HepG2 (cell line): ENCODE results near the gene SLC22A23. TPM values are rescaled to one million over a fixed set of nuclear protein-coding genes. Genes with fewer than 3 reads are reported as not detected.

Source experiments
- GPN1 ChIP-seq: sonication (generic); formaldehyde crosslinking; IDR thresholded peaks from 2 replicates; pipeline ENCODE4 v1.5.1; 2020; ENCODE audit warnings: missing genetic modification reagents, borderline replicate concordance
- GTF2F1 ChIP-seq: fragments of 150-350 bp; IDR thresholded peaks from 2 replicates; pipeline ENCODE4 v1.6.1; 2014; ENCODE audit warnings: low read length
- MED13 ChIP-seq: sonication (generic); formaldehyde crosslinking; IDR thresholded peaks from 2 replicates; pipeline ENCODE4 v1.5.0; 2020; ENCODE audit warnings: missing genetic modification reagents
- NBN ChIP-seq: fragments of 450-650 bp; conservative IDR thresholded peaks from 2 replicates; pipeline ENCODE4 v1.6.1; 2017
- NFE2L2 ChIP-seq: fragments of 150-350 bp; IDR thresholded peaks from 2 replicates; pipeline ENCODE4 v1.6.1; 2014; ENCODE audit warnings: low read length
- SIX4 ChIP-seq: sonication (generic); formaldehyde crosslinking; IDR thresholded peaks from 2 replicates; pipeline ENCODE4 v1.4.0; 2020; ENCODE audit warnings: missing genetic modification reagents
- TOE1 ChIP-seq: sonication (generic); formaldehyde crosslinking; IDR thresholded peaks from 2 replicates; pipeline ENCODE4 v1.4.0; 2020; ENCODE audit warnings: mild to moderate bottlenecking, missing genetic modification reagents
- ZFP1 ChIP-seq: IDR thresholded peaks from 2 replicates; pipeline ENCODE4 v1.6.1; 2016
- ZNF101 ChIP-seq: sonication (generic); formaldehyde crosslinking; IDR thresholded peaks from 2 replicates; pipeline ENCODE4 v1.4.0; 2020; ENCODE audit warnings: mild to moderate bottlenecking, low read depth, missing genetic modification reagents, borderline replicate concordance
- ZNF512 ChIP-seq: sonication (generic); formaldehyde crosslinking; IDR thresholded peaks from 2 replicates; pipeline ENCODE4 v1.4.0; 2020; ENCODE audit warnings: mild to moderate bottlenecking, missing genetic modification reagents
- ZNF513 ChIP-seq: sonication (generic); formaldehyde crosslinking; conservative IDR thresholded peaks from 2 replicates; pipeline ENCODE4 v1.5.0; 2020; ENCODE audit warnings: missing genetic modification reagents
- ZNF629 ChIP-seq: sonication (generic); formaldehyde crosslinking; conservative IDR thresholded peaks from 2 replicates; pipeline ENCODE4 v1.5.0; 2020; ENCODE audit warnings: missing genetic modification reagents
- ZNF644 ChIP-seq: IDR thresholded peaks from 2 replicates; pipeline ENCODE4 v1.6.1; 2016; ENCODE audit warnings: low read depth
- ZNF704 ChIP-seq: sonication (generic); formaldehyde crosslinking; IDR thresholded peaks from 2 replicates; pipeline ENCODE4 v1.8.1; 2023; ENCODE audit warnings: mild to moderate bottlenecking, inconsistent platforms, moderate library complexity, missing genetic modification reagents, borderline replicate concordance
- ZNF761 ChIP-seq: sonication (generic); formaldehyde crosslinking; conservative IDR thresholded peaks from 2 replicates; pipeline ENCODE4 v1.4.0; 2020; ENCODE audit warnings: mild to moderate bottlenecking, missing genetic modification reagents
- ZSCAN5A ChIP-seq: sonication (generic); formaldehyde crosslinking; IDR thresholded peaks from 2 replicates; pipeline ENCODE4 v1.8.0; 2022; ENCODE audit warnings: mild to moderate bottlenecking, missing genetic modification reagents, borderline replicate concordance
- polyA plus RNA-seq, 8 experiments: library from polyadenylated mRNA; depleted of rRNA in 3 of 8; stranded (reverse) in 7 of 8; unstranded in 1 of 8; fragments of >200 nt; fragmentation: Illumina TruSeq in 4 of 8; extraction: Trizol in 4 of 8; gene quantifications; 2 replicates each; pipeline versions ENCODE4 v1.2.1 to v1.2.3, GENCODE V29; 2011 to 2016; ENCODE audit warnings: low read depth in 4 of 8, missing spikeins in 1 of 8, mixed read lengths in 1 of 8; ENCODE audit not compliant: insufficient read depth in 1 of 8
- total RNA-seq, 5 experiments: library from RNA; depleted of rRNA; stranded (reverse); fragments of >200 nt; fragmentation: Illumina TruSeq; extraction: Trizol; gene quantifications; 2 replicates each; pipeline ENCODE4 v1.2.3, GENCODE V29; 2016; ENCODE audit warnings: low read depth in 1 of 5

Gene SLC22A23
- total and polyA plus RNA-seq, 2 of the 13 experiments (the other 11 are each of a cell fraction or from before 2014, with no cell fraction given): 11.8 to 17.5 TPM

- TF ChIP-seq ZNF513 (CRISPR knock-in tag) (no peak), ZNF101 (CRISPR knock-in tag) (peak; percentile 90), ZSCAN5A (no peak), ZFP1 (CRISPR knock-in tag) (no peak), GTF2F1 (0 out of 2 replicates have a peak, but pooled peaks have one; percentile 3), ZNF644 (CRISPR knock-in tag) (no peak; the same call in 1 of the 2 replicates), ZNF761 (CRISPR knock-in tag) (peak; percentile 98), ZNF629 (peak; percentile 30; the same call in 1 of the 2 replicates), MED13 (peak; percentile 81; the same call in 1 of the 2 replicates), NBN (no peak), ZNF704 (peak; percentile 83; the same call in 1 of the 2 replicates), SIX4 (CRISPR knock-in tag) (0 out of 2 replicates have a peak, but pooled peaks have one; percentile 25), TOE1 (CRISPR knock-in tag) (peak; percentile 60; the same call in 1 of the 2 replicates), ZNF512 (CRISPR knock-in tag) (no peak; the same call in 1 of the 2 replicates), GPN1 (CRISPR knock-in tag) (peak; percentile 40; the same call in 1 of the 2 replicates), NFE2L2 (no peak)
Observed at GRCh38 chr6:3258720-3259490, 197.9 kb downstream of the SLC22A23 start, which contains the start of gene PSMG4 (continued).
